ENCODE results near the gene RAET1E. TPM values are rescaled to one million over a fixed set of nuclear protein-coding genes. Genes with fewer than 3 reads are reported as not detected.

The RAET1E gene
- total and polyA plus RNA-seq, 10 donors, result 0.04 to 3.4 (median 1.2) TPM

GRCh38 chr6:149935246-149935645 lies 37.3 kb upstream of the RAET1E start:
- Histone ChIP-seq H3K9me3 (no peaks in the 10 kb centered on the region), H3K4me3 (no peak overlapping the region), H3K27ac (no peak overlapping the region), H3K27me3 (replicated peaks in 1 of 7) (peaks cover 2 to 100% (median 86%) of the 10 kb centered on the region in 7 donors), H3K36me3 (no peaks in the 10 kb centered on the region), H3K4me1 (peaks cover 11 to 28% (median 14%) of the 10 kb centered on the region in 6 donors)
- DNase-seq, result no peak
- 44 to 60% (median 57%) methylated on average over 3 to 4 of the region's 4 CpGs for WGBS, 5 donors
- TF ChIP-seq POLR2AphosphoS5 (IDR thresholded peaks at IDR 0.05), result no peak
- TF ChIP-seq CTCF (IDR thresholded peaks at IDR 0.05 in 8 of 11, conservative IDR thresholded peaks at IDR 0.05 in 3 of 11), result no peak
- TF ChIP-seq POLR2A (IDR thresholded peaks at IDR 0.05), result no peak
- intact Hi-C loops (cut with DNase I; ENCODE audit: low total_unique reads), result loop anchor here (2.0 kb wide), 1 partner anchor 82 kb away; no protein-coding TSS in a partner anchor

DNA sequence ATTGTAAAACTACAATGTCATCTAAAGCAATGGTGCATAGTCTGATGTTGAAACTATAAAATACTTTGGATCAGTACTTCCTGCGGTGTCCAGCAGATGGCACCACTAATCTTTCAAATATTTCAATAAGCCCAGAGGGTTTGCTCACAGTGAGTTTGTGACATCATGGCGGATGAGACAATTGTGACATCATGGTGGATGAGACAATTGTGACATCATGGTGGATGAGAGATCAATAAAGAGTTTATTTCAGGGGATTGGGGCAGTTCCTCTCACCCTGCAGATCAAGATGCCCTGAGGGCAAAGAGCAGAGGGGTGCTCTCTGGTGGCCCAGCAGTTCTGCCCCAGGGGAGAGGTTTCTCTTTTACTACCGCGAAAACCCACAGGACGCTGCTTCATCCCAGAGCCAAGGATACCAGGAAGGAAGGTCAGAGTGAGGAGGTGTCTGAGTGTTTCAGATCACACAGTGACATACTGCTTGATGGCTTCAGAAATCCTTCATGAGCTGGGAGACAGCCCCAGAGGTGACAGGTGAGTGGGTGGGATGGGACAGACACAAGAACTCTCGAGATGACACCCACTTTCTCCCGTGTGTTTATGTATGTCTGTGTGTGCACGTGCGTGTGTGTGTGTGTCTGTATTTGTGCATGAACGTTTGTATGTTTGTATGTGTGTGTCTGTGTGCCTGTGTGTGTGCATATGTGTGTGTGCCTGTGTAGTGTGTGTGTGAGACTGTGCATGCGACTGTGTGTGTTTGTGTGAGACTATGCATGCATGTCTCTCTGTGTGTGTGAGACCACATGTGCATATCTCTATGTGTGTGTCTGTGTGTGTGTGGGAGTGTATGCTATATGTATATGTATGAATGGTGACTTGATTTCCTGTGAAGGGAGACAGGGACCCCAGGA lies 36.6 kb upstream of the RAET1E start:
- Histone ChIP-seq H3K4me3 (no peak overlapping the region), H3K9me3 (no peaks in the 10 kb centered on the region), H3K27me3 (replicated peaks in 1 of 7) (peaks cover 2 to 100% (median 81%) of the 10 kb centered on the region in 7 donors), H3K4me1 (peaks cover 11 to 24% (median 14%) of the 10 kb centered on the region in 6 donors), H3K36me3 (no peaks in the 10 kb centered on the region), H3K27ac (no peak overlapping the region)
- no peak for DNase-seq
- intact Hi-C loops (cut with DNase I; ENCODE audit: low total_unique reads), result loop anchor here (2.0 kb wide), 1 partner anchor 82 kb away; no protein-coding TSS in a partner anchor
- TF ChIP-seq POLR2A (IDR thresholded peaks at IDR 0.05), result no peak
- TF ChIP-seq CTCF (IDR thresholded peaks at IDR 0.05 in 8 of 11, conservative IDR thresholded peaks at IDR 0.05 in 3 of 11), result peak; percentile 59 to 87 (median 80)
- WGBS, 5 donors, result 32 to 38% (median 35%) methylated on average over 11 of the region's 11 CpGs

DNA sequence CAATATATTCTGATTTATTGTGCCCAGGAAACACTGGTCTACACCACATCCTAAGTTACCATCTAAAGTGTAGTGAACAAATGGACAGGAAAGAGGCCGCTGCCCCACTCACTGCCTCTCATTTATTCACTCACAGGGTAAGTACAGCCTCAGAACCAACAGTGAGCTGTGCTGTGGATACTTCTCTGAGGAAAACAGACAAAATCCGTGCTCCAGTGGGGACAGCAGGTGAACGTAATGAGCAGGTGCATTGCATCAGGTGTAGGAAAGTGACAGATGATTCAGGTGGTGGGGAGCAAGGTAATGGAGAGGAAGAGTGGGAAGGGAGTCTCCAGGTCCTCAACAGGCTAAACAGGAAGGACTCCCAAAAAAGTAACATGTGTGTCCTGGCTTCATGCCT lies 35.5 kb upstream of the RAET1E start:
- no peak for DNase-seq
- no peak for TF ChIP-seq POLR2A (IDR thresholded peaks at IDR 0.05)
- TF ChIP-seq POLR2AphosphoS5 (IDR thresholded peaks at IDR 0.05), result no peak
- TF ChIP-seq CTCF (IDR thresholded peaks at IDR 0.05 in 8 of 11, conservative IDR thresholded peaks at IDR 0.05 in 3 of 11), result no peak
- no peaks in the 10 kb centered on the region for H3K9me3 ChIP-seq
- H3K36me3 ChIP-seq, result no peaks in the 10 kb centered on the region
- no peak overlapping the region for H3K27ac ChIP-seq
- WGBS, 5 donors, result 20 to 33% (median 29%) methylated on average over 3 of the region's 3 CpGs
- peaks cover 3 to 14% (median 5%) of the 10 kb centered on the region in 6 donors for H3K4me1 ChIP-seq
- intact Hi-C loops (cut with DNase I; ENCODE audit: low total_unique reads), result no loop called here
- H3K4me3 ChIP-seq, result no peak overlapping the region
- H3K27me3 ChIP-seq (replicated peaks in 1 of 7), result peaks cover 2 to 100% (median 78%) of the 10 kb centered on the region in 7 donors

GRCh38 chr6:149933036-149933435 lies 35.1 kb upstream of the RAET1E start:
- no peaks in the 10 kb centered on the region for H3K9me3 ChIP-seq
- WGBS, 5 donors, result 43 to 57% (median 49%) methylated on average over 5 of the region's 5 CpGs
- no peaks in the 10 kb centered on the region for H3K36me3 ChIP-seq
- no peak overlapping the region for H3K4me3 ChIP-seq
- H3K27me3 ChIP-seq (replicated peaks in 1 of 7), result peaks cover 2 to 99% (median 74%) of the 10 kb centered on the region in 7 donors
- no peak for DNase-seq
- no peak overlapping the region for H3K27ac ChIP-seq
- peaks cover 0 to 9% (median under 1%) of the 10 kb centered on the region in 6 donors for H3K4me1 ChIP-seq
- intact Hi-C loops (cut with DNase I; ENCODE audit: low total_unique reads), result no loop called here
- TF ChIP-seq POLR2AphosphoS5 (IDR thresholded peaks at IDR 0.05) (no peak), POLR2A (IDR thresholded peaks at IDR 0.05) (no peak), CTCF (IDR thresholded peaks at IDR 0.05 in 8 of 11, conservative IDR thresholded peaks at IDR 0.05 in 3 of 11) (no peak)
